AG08396 (cell line): ENCODE data around the gene AMPD3.

Source experiments
- DNase-seq: peaks from one replicate; pipeline ENCODE4 v3.0.0; 2012; ENCODE audit warnings: low spot score, mixed read lengths

Gene AMPD3

GRCh38 chr11:10539339-10539738, 84.3 kb downstream of the AMPD3 start:
- no peak for DNase-seq

- DNase-seq, result no peak
Observed at GRCh38 chr11:10540546-10540914, 85.5 kb downstream of the AMPD3 start.

- peak; percentile 97 for DNase-seq
Observed at GRCh38 chr11:10540915-10541560, 86.0 kb downstream of the AMPD3 start, which contains the start of gene RNF141. TSS of gene RNF141 (minus strand) at chr11:10541187. CDS start at chr11:10534158, 7,029 bp downstream.

GRCh38 chr11:10541561-10541930, 86.5 kb downstream of the AMPD3 start:
- DNase-seq, result no peak

- no peak for DNase-seq
Observed at GRCh38 chr11:10542776-10543175, 87.7 kb downstream of the AMPD3 start.

- DNase-seq, result no peak
Observed at GRCh38 chr11:10543782-10544181, 88.7 kb downstream of the AMPD3 start.

GRCh38 chr11:10544491-10545465, 89.7 kb downstream of the AMPD3 start:
- DNase-seq, result no peak

GRCh38 chr11:10550503-10551289, 95.6 kb downstream of the AMPD3 start:
- DNase-seq, result peak; percentile 58

GRCh38 chr11:10551290-10551592, 96.2 kb downstream of the AMPD3 start:
- no peak for DNase-seq

- DNase-seq, result no peak
Observed at GRCh38 chr11:10551845-10552352, 96.8 kb downstream of the AMPD3 start.

- DNase-seq, result no peak
Observed at GRCh38 chr11:10556590-10556989, 101.5 kb downstream of the AMPD3 start.
